Mucosa of descending colon (tissue), 3 donors: ENCODE measurements around the gene SIRT2. TPM values are rescaled to one million over a fixed set of nuclear protein-coding genes. Genes with fewer than 3 reads are reported as not detected.
"Not testable (repeated sequence)": the region's sequence is repeated elsewhere in the genome, so short reads cannot be mapped to it uniquely, and the experiment has no call there.

ENCODE experiments used
- ATAC-seq: fragments of 200-7000 bp; cut with Tn5 transposase; one replicate; pipeline ENCODE4 v1.9.1; 2020; ENCODE audit warnings: mild to moderate bottlenecking, moderate library complexity
- DNase-seq, 3 donors: peaks; one replicate each; pipeline ENCODE4 v3.0.0-alpha.2; 2020
- H3K36me3 ChIP-seq: fragments of 200-600 bp; one replicate; pipeline ENCODE4 v1.8.0; 2021; ENCODE audit warnings: low read depth, mild to moderate bottlenecking
- H3K4me1 ChIP-seq: fragments of 200-600 bp; one replicate; pipeline ENCODE4 v1.8.0; 2021; ENCODE audit warnings: low read depth, mild to moderate bottlenecking
- H3K4me3 ChIP-seq: fragments of 200-600 bp; one replicate; pipeline ENCODE4 v1.8.0; 2021; ENCODE audit warnings: mild to moderate bottlenecking
- H3K9me3 ChIP-seq: fragments of 200-600 bp; one replicate; pipeline ENCODE4 v1.8.0; 2021; ENCODE audit warnings: mild to moderate bottlenecking
- intact Hi-C, 2 donors: fragments of 100-400 bp; cut with DNase I in 1 of 2; cut with micrococcal nuclease in 1 of 2; formaldehyde crosslinking; loops; one replicate each; pipeline versions ENCODE4 v1.11.0 to v1.11.1; 2022; cut with DNase I, micrococcal nuclease
- total RNA-seq, 3 donors: library from RNA; stranded (reverse); fragmentation: NEBNext Ultra II Directional in 2 of 3; extraction: Animal tissue kit (Norgen Biotek cat#: 25700) in 2 of 3; gene quantifications; one replicate each; pipeline versions ENCODE4 v1.2.1 to v1.2.4, GENCODE V29; 2021 to 2023
- TF ChIP-seq, protein P1 (sequence below): fragments of 200-600 bp; IDR thresholded peaks from one replicate; pipeline ENCODE4 v1.8.0; 2022; ENCODE audit warnings: antibody characterized with exemption, mild to moderate bottlenecking
- donor health status: DM: no; HTN: no; CAD: no; lungs with moderate emphysema.
- donor health status: DM: no; HTN: no; CAD: no.
- donor health status: DM: no; HTN: yes; CAD: no.

SIRT2 gene
- total RNA-seq, 3 donors from 2014 or later, result 32.3 to 67.2 (median 35.8) TPM

DNA sequence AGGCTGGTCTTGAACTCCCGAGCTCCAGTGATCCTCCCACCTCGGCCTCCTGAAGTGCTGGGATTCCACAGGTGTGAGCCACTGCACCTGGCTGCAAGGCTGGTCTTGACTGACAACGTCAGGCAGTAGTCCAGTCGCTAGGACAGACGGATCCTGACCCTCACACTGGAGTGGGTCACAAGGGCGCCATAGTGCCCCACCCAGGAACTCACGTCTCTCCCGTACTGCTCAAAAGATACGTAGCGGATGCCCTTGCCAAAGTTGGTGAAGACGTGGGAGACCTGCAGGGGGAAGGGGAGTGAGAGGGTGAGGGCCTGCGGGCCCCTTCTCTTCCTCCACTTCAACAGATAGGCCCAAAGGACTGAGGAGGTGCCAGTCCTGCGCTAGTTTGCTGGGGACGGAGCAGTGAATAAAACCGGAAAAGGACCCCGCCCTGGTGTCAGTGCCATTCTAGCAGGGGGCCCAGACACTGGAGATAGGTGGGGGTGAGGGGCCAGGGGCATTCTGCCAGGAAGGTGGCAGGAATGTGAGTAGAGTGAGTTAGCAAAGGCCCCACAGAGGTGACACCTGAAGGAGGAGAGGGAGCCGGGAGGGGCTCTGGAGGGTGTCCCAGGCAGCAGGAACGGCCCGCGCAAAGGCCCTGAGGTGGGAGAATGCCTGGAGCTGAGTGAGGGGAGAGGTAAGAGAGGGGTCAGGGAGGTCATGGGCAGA, 43.2 kb upstream of the SIRT2 start:
- TF ChIP-seq, protein P1, sequence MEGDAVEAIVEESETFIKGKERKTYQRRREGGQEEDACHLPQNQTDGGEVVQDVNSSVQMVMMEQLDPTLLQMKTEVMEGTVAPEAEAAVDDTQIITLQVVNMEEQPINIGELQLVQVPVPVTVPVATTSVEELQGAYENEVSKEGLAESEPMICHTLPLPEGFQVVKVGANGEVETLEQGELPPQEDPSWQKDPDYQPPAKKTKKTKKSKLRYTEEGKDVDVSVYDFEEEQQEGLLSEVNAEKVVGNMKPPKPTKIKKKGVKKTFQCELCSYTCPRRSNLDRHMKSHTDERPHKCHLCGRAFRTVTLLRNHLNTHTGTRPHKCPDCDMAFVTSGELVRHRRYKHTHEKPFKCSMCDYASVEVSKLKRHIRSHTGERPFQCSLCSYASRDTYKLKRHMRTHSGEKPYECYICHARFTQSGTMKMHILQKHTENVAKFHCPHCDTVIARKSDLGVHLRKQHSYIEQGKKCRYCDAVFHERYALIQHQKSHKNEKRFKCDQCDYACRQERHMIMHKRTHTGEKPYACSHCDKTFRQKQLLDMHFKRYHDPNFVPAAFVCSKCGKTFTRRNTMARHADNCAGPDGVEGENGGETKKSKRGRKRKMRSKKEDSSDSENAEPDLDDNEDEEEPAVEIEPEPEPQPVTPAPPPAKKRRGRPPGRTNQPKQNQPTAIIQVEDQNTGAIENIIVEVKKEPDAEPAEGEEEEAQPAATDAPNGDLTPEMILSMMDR, result no peak
- intact Hi-C loops, result no loop called here
- no peaks in the 10 kb centered on the region for H3K4me1 ChIP-seq
- DNase-seq (no peak), ATAC-seq (no peak)
- no peaks in the 10 kb centered on the region for H3K36me3 ChIP-seq
- H3K9me3 ChIP-seq, result no peaks in the 10 kb centered on the region
- H3K4me3 ChIP-seq, result no peak overlapping the region

DNA sequence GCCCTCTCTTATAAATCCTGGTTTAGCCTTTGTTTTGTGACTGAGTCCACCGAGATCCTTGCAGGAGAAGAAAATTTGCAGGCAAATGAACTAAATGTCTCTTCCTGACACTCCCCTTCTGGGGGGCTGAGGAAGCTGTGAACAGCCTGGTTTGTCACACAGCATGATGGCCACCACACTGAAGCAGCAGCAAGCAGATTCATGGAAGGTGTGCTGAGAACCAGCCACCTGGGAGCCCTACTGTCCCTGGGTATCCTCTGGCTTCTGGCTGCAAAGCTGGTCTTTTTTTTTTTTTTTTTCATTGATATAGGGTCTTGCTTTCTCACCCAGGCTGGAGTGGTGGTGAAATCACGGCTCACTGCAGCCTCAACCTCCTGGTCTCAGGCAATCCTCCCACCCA, 42.6 kb upstream of the SIRT2 start:
- no peak overlapping the region for H3K4me3 ChIP-seq
- no peaks in the 10 kb centered on the region for H3K4me1 ChIP-seq
- intact Hi-C loops, result no loop called here
- DNase-seq, result no peak
- H3K36me3 ChIP-seq, result no peaks in the 10 kb centered on the region
- no peak for ATAC-seq
- no peaks in the 10 kb centered on the region for H3K9me3 ChIP-seq
- TF ChIP-seq, protein P1, result no peak

DNA sequence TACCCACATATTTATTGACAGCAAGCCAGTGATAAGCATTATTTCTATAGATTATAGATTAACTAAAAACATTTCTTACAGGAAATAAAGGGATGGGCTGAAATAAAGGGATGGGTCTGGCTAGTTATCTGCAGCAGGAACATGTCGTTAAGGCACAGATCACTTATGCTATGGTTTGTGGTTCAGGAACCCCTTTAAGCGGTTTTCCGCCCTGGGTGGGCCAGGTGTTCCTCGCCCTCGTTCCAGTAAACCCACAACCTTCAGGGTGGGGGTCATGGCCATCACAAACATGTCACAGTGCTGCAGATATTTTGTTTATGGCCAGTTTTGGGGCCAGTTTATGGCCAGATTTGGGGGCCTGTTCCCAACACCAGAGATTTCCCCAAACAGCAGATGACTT, 42.0 kb upstream of the SIRT2 start:
- ATAC-seq, DNase-seq, intact Hi-C loops: not testable (repeated sequence)

DNA sequence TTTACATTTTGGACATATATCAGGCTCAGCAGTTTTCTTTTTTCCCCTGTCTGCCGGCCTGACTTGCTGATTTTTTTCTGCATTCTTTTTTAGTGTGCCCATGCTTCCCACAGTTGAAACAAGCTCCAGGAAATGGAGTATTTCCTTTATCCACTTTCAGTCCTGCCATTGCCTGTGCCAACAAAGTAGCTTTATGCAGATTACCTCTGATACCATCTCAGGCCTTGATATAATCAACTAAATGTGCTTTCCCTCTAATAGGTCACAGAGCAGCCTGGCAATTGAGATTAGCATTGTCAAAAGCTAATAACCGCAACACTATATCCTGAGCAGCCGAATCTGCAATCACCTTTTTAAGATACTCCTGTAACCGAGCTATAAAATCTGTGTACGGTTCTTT, 40.5 kb upstream of the SIRT2 start:
- no peak for DNase-seq
- Histone ChIP-seq H3K4me3 (no peak overlapping the region), H3K4me1 (no peaks in the 10 kb centered on the region), H3K9me3 (peaks cover 7% of the 10 kb centered on the region), H3K36me3 (no peaks in the 10 kb centered on the region)
- no peak for ATAC-seq
- TF ChIP-seq, protein P1, result no peak
- intact Hi-C loops, result no loop called here

More for the DNA sequence above, 42.0 kb upstream of the SIRT2 start:
- H3K36me3 ChIP-seq, H3K4me3 ChIP-seq, H3K9me3 ChIP-seq, H3K4me1 ChIP-seq: not testable (repeated sequence)

DNA sequence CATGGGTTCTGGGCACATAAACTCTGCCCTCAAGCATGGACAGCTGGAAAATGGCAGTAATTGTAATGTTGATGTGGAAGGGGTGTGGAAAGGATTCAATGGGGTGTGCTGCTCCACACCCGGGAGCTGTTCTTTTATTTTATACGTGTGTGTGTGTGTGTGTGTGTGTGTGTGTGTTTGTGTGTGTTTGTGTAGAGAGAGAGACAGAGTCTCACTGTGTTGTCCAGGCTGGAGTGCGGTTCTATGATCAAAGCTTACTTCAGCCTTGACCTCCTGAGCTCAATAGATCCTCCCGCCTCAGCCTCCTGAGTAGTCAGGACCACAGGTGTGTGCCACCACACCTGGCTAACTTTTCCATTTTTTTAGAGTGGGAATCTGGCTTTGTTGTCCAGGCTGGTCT, 34.1 kb upstream of the SIRT2 start:
- peaks cover 10% of the 10 kb centered on the region for H3K9me3 ChIP-seq
- no peak for ATAC-seq
- TF ChIP-seq, protein P1, result no peak
- H3K36me3 ChIP-seq, result peaks cover 9% of the 10 kb centered on the region
- intact Hi-C loops, result no loop called here
- DNase-seq, result no peak
- H3K4me1 ChIP-seq, result peaks cover 15% of the 10 kb centered on the region
- no peak overlapping the region for H3K4me3 ChIP-seq

DNA sequence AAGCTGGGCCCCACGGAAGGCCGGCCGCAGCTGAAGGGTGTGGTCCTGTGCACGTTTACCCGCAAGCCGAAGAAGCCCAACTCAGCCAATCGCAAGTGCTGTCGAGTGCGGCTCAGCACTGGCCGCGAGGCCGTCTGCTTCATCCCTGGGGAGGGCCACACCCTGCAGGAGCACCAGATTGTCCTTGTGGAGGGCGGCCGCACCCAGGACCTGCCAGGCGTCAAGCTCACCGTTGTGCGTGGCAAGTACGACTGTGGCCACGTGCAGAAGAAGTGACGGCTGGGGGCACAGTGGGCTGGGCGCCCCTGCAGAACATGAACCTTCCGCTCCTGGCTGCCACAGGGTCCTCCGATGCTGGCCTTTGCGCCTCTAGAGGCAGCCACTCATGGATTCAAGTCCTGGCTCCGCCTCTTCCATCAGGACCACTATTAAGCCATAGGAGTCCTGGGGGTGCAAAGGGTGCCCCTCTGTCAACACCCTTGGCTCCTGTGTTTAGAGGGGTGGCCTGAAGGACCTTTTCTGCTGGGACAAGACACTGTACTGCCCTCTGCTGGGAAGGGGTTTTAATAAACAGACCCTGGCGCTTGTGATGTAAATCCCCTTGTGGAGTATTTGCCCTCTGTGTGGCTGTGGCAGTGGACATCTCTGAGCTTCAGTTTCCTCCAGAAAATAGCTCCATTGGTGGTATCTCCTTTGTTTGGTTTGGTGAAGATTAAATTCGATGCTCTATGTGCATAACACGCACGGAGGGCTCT, 33.2 kb upstream of the SIRT2 start:
- DNase-seq (peak; percentile 37 to 63 (median 53)), ATAC-seq (no peak)
- intact Hi-C loops, result no loop called here
- Histone ChIP-seq H3K4me3 (no peak overlapping the region), H3K9me3 (peaks cover 10% of the 10 kb centered on the region), H3K36me3 (peaks cover 9% of the 10 kb centered on the region), H3K4me1 (peaks cover 15% of the 10 kb centered on the region)
- TF ChIP-seq, protein P1, result no peak
